HG02759 (cell line): ENCODE measurements around the gene OBI1.

Experiments used
- ATAC-seq: cut with Tn5 transposase; IDR thresholded peaks from one replicate; pipeline ENCODE4 v1.9.1; 2021; ENCODE audit warnings: mild to moderate bottlenecking, moderate library complexity; ENCODE audit not compliant: unreplicated experiment

The OBI1 gene

DNA sequence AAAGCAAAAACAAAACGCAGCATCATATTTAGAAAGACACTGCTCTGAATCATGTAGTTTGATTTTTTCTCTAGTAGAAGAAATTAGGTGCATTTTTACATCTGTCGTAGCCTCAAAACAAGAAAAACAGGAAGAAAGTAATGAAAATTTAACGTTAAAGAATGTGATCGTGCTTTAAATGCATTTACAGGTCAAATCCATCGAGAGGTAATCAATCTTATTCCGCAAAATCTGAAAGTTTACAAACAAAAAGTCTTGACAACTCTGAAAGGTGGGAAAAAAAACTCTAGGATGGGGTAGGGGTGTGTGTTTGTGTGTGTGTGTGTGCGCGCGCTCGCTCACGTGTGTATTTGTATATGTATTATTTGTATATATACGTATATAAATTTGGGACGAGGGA is 65.8 kb downstream of the OBI1 start:
- no peak for ATAC-seq

DNA sequence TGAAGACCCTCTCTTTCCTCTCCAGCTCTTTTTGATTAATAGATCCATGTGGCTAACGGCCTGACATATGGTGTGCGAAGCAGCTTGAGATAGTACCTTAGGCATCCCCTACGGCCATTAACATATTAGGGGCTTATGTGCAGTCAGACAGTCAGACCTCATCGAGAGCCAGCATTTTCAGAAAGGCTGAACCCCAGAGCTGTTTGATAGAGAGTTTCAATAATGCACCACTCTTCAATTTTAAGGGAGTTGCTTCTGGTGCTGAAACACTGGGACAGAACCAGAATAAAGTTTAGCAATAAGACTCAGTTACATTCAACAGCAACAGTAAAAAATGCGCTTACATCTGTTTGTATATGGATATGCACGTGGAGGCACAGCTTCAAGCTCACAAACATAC is 66.4 kb downstream of the OBI1 start:
- no peak for ATAC-seq

DNA sequence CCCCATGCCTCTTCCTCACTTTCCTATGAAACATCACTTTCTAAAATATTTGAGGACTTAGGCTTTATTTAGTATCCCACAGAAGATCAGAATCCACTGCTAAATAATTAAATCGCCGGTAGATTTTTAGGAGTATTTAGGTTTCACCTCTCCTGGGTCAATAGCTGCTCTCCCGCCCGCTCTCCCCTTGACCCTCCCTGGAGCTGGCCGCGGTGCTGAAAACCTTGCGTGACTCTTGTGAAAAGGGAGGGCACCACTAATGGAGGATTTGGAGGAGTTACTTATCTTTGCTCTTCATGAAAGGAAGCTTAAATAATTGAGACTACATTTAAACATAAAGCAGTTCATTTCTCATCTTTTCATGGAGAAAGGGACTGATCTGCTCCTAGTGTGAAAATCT is 69.7 kb downstream of the OBI1 start:
- no peak for ATAC-seq

DNA sequence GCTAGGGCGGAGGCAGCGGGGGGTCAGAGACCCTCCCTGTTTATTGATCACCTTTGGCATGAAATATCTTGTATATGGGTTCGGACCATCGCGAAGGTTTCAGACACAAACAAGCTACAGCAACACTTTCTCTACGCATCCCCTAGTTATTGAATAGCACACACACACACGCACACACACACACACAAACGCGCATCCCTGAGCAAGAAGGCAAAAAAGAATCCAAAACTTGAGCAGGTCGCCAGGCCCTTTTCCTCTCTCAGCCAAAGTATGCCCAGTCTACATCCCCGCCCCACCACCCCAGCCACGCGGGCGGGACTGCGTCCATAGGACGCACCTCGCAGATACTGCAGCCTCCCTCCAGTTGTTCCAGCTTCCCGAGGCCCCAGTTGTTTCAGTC is 71.6 kb downstream of the OBI1 start:
- ATAC-seq = no peak

DNA sequence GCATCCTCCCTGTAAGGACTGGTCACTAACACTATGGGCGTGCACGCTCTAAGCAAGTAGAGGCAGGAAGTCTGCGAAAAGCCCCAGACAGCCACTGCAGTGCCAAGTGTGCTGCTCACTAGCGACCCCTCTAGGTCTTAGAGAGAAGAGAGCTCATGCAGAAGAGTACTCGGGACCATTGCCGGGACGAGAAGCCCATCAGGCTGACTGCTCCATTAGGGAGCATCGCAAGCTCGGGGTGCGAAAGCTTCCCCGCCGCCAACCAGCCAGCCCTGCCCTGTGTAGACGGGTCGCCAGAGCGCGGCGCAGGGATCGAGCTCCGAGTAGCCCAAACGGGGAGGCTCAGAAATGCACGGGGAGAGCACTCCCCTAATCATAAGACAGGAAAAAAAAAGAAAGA is 72.2 kb downstream of the OBI1 start:
- peak; percentile 59 for ATAC-seq

DNA sequence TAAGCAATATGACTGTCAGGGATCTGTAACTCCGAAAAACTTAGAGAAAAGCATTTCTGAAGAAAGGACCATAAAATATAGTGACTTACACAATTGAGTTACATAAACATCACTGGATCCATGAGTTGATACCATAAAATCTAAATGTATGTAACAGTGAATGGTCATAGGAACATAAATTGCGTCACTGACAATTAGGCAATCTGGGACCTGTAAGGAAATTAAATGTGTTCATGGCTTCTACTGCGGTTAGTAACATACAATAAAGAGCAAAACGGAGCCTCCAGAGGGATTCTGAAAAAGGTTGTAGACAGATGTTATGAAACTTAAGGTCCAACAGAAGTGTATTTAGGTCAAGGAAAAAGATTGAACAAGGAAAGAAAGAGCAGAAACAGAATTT is 82.7 kb downstream of the OBI1 start:
- no peak for ATAC-seq

DNA sequence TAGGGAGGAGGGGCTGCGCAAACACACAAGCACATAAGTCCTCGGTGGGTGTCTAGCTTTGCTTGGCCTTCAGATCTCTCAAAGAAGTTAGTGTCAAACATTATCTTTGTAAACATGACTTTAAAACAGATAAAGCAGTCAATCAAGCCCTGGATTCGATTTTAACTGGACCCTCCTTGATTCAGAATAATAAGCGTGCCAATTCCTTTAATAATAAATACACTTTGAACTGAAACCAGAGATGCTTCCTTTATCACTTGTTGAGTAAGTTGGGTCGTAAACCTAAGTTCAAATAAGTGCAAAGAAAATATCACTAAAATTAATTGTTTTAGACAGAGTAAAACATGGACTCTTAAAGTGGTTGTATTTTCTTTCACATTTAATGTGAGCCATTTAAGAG is 86.5 kb downstream of the OBI1 start:
- no peak for ATAC-seq

DNA sequence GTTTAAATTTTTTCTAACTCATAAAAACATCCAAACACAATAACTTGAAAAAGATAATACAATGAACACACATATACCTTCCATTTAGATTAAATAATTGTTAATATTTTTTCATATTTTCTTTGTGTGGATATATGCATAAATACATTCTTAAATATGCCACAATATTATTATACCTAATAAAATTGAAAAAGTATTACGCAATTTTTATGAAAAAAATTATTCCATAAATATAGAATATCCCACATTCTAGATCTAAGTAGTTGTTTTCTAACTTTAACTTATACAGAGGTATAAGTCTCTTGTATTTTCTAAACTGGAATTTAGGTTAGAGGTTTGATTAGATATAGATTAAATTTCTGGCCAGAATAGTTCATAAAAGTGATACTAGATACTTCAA is 89.9 kb downstream of the OBI1 start:
- no peak for ATAC-seq

DNA sequence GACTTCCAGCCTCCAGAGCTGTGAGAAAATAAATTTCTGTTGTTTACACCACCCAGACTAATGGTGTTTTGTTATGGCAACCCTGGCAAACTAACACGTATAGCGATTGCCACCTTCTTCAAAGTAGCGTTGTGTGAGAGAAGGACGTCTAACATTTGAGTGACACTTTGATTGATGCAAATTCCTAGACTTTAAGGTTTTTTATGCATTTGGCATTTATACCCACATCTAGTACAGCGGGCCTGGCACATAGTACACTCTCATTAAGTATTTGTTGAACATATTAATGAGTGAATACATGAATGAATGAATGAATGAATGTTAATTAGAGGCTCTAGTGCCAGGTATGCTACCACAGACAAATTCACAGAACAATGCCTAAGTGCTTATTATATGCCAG is 92.3 kb downstream of the OBI1 start:
- ATAC-seq = no peak
